GM12878 (cell line): ENCODE results near the gene HMGB4. TPM values are rescaled to one million over a fixed set of nuclear protein-coding genes. Genes with fewer than 3 reads are reported as not detected.
A peak's percentile ranks its signal among the peaks of the same experiment; 100 is the strongest.

Experiments
- ATAC-seq: fragments of 200-7000 bp; cut with Tn5 transposase; 3 replicates; pipeline ENCODE4 v1.9.1; 2020; ENCODE audit warnings: mild to moderate bottlenecking, moderate library complexity
- BruUV-seq: library from RNA; stranded (reverse); fragments of 400-500 nt; replicated peaks from 2 replicates; lab custom pipeline; 2021; lab: Mats Ljungman, UMichigan
- CTCF ChIA-PET: fragments of 300-600 bp; sonication (Branson Sonifier 250); formaldehyde crosslinking; extraction: SDS; loops from one replicate; lab custom pipeline; 2021; ENCODE audit warnings: inconsistent platforms; lab: Yijun Ruan, JAX
- POLR2A ChIA-PET: fragments of 350-600 bp; formaldehyde crosslinking; extraction: SDS; loops from one replicate; lab custom pipeline; 2021; ENCODE audit warnings: inconsistent platforms; lab: Charles Lee
- RAD21 ChIA-PET: fragments of 300-600 bp; sonication (Branson Sonifier 250); formaldehyde crosslinking; loops from one replicate; lab custom pipeline; 2023; ENCODE audit warnings: antibody characterized with exemption; ENCODE audit not compliant: unreplicated experiment; lab: Charles Lee
- SMC1A ChIA-PET: fragments of 300-600 bp; sonication (Branson Sonifier 250); formaldehyde crosslinking; loops from one replicate; lab custom pipeline; 2023; ENCODE audit not compliant: unreplicated experiment, uncharacterized antibody; lab: Charles Lee
- DNase-seq: peaks from one replicate; pipeline ENCODE4 v3.0.0-alpha.2; 2011; ENCODE audit warnings: low read depth, low spot score
- FAIRE-seq: peaks from 3 replicates; lab custom pipeline; 2011; peaks lifted over from hg19 to GRCh38; lab: Jason Lieb, UNC
- H2AFZ ChIP-seq: 2 replicates; pipeline ENCODE4 v1.6.0; 2011; ENCODE audit warnings: low read depth, low read length, control low read depth; ENCODE audit not compliant: control insufficient read depth
- H3K27ac ChIP-seq: 2 replicates; pipeline ENCODE4 v1.5.1; 2011; ENCODE audit warnings: control low read depth; ENCODE audit not compliant: control insufficient read depth, insufficient read depth
- H3K27me3 ChIP-seq, 2 experiments: replicated peaks in 1 of 2; 2 replicates each; pipeline versions ENCODE4 v1.6.0 to v1.6.1; 2011; ENCODE audit warnings: low read length in 1 of 2; ENCODE audit not compliant: control insufficient read depth in 2 of 2, insufficient read depth in 2 of 2
- H3K36me3 ChIP-seq, 2 experiments: 2 replicates each; pipeline ENCODE4 v1.5.1; 2011; ENCODE audit warnings: low read length in 1 of 2; ENCODE audit not compliant: control insufficient read depth in 2 of 2, insufficient read depth in 2 of 2
- H3K4me1 ChIP-seq: 2 replicates; pipeline ENCODE4 v1.6.1; 2011; ENCODE audit warnings: mild to moderate bottlenecking, low read length, moderate library complexity, mixed read lengths; ENCODE audit not compliant: control insufficient read depth, insufficient read depth
- H3K4me2 ChIP-seq: 2 replicates; pipeline ENCODE4 v1.6.0; 2011; ENCODE audit warnings: control low read depth; ENCODE audit not compliant: control insufficient read depth, insufficient read depth
- H3K4me3 ChIP-seq: fragments of 200-600 bp; sonication (generic); 2 replicates; pipeline ENCODE4 v1.5.1; 2016
- H3K79me2 ChIP-seq: 2 replicates; pipeline ENCODE4 v1.6.0; 2011; ENCODE audit warnings: low read length; ENCODE audit not compliant: control insufficient read depth, insufficient read depth
- H3K9ac ChIP-seq: 2 replicates; pipeline ENCODE4 v1.8.0; 2011; ENCODE audit warnings: low read length, control low read depth, mixed read lengths; ENCODE audit not compliant: control insufficient read depth, insufficient read depth
- H3K9me3 ChIP-seq: replicated peaks from 3 replicates; pipeline ENCODE4 v1.5.1; 2011; ENCODE audit warnings: mild to moderate bottlenecking, low read length; ENCODE audit not compliant: control insufficient read depth, insufficient read depth
- H4K20me1 ChIP-seq: 2 replicates; pipeline ENCODE4 v1.6.0; 2011; ENCODE audit not compliant: control insufficient read depth, insufficient read depth
- EZH2 ChIP-seq: IDR thresholded peaks from 2 replicates; pipeline ENCODE4 v1.6.1; 2012; ENCODE audit warnings: low read depth, mild to moderate bottlenecking, control low read depth, inconsistent platforms, low read length, borderline replicate concordance; ENCODE audit not compliant: control insufficient read depth
- GATAD2B ChIP-seq: fragments of 450-650 bp; conservative IDR thresholded peaks from 2 replicates; pipeline ENCODE4 v1.6.1; 2017; ENCODE audit warnings: low read depth, mild to moderate bottlenecking, moderate library complexity
- NFXL1 ChIP-seq: fragments of 450-650 bp; IDR thresholded peaks from 2 replicates; pipeline ENCODE4 v1.6.1; 2017; ENCODE audit warnings: antibody characterized with exemption, mild to moderate bottlenecking, borderline replicate concordance
- NFYB ChIP-seq: IDR thresholded peaks from 2 replicates; pipeline ENCODE4 v1.6.1; 2011; ENCODE audit warnings: low read depth, mild to moderate bottlenecking, low read length, improper control_type of control experiment, moderate library complexity; ENCODE audit not compliant: insufficient read depth
- NR2F1 ChIP-seq: fragments of 450-650 bp; conservative IDR thresholded peaks from 2 replicates; pipeline ENCODE4 v1.6.1; 2017; ENCODE audit warnings: mild to moderate bottlenecking
- RUNX3 ChIP-seq: IDR thresholded peaks from 2 replicates; pipeline ENCODE4 v1.6.1; 2012; ENCODE audit warnings: low read length, inconsistent platforms
- SMARCA5 ChIP-seq: fragments of 450-650 bp; IDR thresholded peaks from 2 replicates; pipeline ENCODE4 v1.6.1; 2017; ENCODE audit warnings: mild to moderate bottlenecking
- STAT1 ChIP-seq: fragments of 450-650 bp; conservative IDR thresholded peaks from 2 replicates; pipeline ENCODE4 v1.6.1; 2014; ENCODE audit warnings: antibody characterized with exemption, mild to moderate bottlenecking
- WGBS: methylation state at CpG from one replicate; pipeline ENCODE4 v1.1.6; 2016; ENCODE audit warnings: low lambda C conversion rate; ENCODE audit not compliant: insufficient replicate concordance, insufficient coverage; ENCODE audit errors: missing lambda C conversion rate; 5-methylcytosine and 5-hydroxymethylcytosine counted together
- in situ Hi-C: fragments of 300-500 bp; cut with MboI; formaldehyde crosslinking; loops from 9 replicates; pipeline ENCODE4 v1.14.3; 2018; ENCODE audit warnings: mixed read lengths
- intact Hi-C: fragments of 100-400 bp; cut with micrococcal nuclease; formaldehyde crosslinking; loops from one replicate; pipeline ENCODE4 v1.14.2; 2022; ENCODE audit not compliant: unreplicated experiment
- polyA plus RNA-seq, 11 experiments: library from polyadenylated mRNA; depleted of rRNA in 4 of 11; unstranded in 6 of 11; stranded (reverse) in 5 of 11; fragments of >200 nt; fragmentation: Nextera tagmentation in 4 of 11; fragmentation: Illumina TruSeq in 1 of 11; extraction: Ambion mirVana in 4 of 11; extraction: Trizol in 1 of 11; gene quantifications; 1 replicate in 1 of 11; 2 replicates in 10 of 11; pipeline versions ENCODE4 v1.2.1 to v1.2.3, GENCODE V29; 2011 to 2016; ENCODE audit warnings: inconsistent platforms in 2 of 11, missing spikeins in 2 of 11, low read depth in 1 of 11
- total RNA-seq, 4 experiments: library from RNA; depleted of rRNA in 3 of 4; stranded (reverse); fragments of >200 nt in 3 of 4; fragmentation: Illumina TruSeq in 1 of 4; extraction: Trizol in 1 of 4; gene quantifications; 2 replicates each; pipeline versions ENCODE4 v1.2.1 to v1.2.3, GENCODE V29; 2013 to 2021
- TF ChIP-seq, protein P1 (sequence below), 3 experiments: IDR thresholded peaks in 2 of 3; conservative IDR thresholded peaks in 1 of 3; 2 replicates each; pipeline ENCODE4 v1.5.1; 2011; ENCODE audit warnings: low read depth in 3 of 3, low read length in 3 of 3, mild to moderate bottlenecking in 3 of 3, control low read depth in 2 of 3, moderate library complexity in 2 of 3, inconsistent platforms in 1 of 3, mixed read lengths in 1 of 3; ENCODE audit not compliant: control insufficient read depth in 2 of 3, insufficient read depth in 1 of 3; ENCODE audit errors: extremely low read depth in 1 of 3
- TF ChIP-seq, protein P2 (sequence below): IDR thresholded peaks from 2 replicates; pipeline ENCODE4 v1.6.1; 2012; ENCODE audit warnings: low read depth, low read length, improper control_type of control experiment

The HMGB4 gene
- total and polyA plus RNA-seq, 10 of the 15 experiments (the other 5 are each of a cell fraction or from before 2014, with no cell fraction given), result not detected

DNA sequence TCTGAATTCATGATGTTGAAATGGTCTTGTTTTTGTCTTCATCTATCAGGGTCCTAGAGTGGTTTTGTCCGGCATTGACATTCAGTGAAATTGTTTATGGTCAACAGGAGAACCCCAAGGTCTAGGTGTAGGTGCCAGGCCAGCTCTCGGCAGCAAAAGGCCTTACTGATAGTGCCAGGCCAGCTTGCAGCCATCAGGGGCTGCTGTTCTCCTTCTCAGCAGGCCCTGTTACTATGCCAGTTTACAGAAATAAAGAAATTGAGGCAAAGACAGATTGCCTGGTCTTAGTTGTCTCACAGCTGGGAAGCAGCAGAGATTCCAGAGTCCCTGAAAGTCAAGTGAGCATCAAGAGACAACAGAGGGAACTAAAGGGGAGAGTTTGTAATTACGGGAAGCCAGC, 12.0 kb downstream of the HMGB4 start (continued):
- TF ChIP-seq, protein P1, sequence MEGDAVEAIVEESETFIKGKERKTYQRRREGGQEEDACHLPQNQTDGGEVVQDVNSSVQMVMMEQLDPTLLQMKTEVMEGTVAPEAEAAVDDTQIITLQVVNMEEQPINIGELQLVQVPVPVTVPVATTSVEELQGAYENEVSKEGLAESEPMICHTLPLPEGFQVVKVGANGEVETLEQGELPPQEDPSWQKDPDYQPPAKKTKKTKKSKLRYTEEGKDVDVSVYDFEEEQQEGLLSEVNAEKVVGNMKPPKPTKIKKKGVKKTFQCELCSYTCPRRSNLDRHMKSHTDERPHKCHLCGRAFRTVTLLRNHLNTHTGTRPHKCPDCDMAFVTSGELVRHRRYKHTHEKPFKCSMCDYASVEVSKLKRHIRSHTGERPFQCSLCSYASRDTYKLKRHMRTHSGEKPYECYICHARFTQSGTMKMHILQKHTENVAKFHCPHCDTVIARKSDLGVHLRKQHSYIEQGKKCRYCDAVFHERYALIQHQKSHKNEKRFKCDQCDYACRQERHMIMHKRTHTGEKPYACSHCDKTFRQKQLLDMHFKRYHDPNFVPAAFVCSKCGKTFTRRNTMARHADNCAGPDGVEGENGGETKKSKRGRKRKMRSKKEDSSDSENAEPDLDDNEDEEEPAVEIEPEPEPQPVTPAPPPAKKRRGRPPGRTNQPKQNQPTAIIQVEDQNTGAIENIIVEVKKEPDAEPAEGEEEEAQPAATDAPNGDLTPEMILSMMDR (IDR thresholded peaks at IDR 0.05 in 2 of 3, conservative IDR thresholded peaks at IDR 0.05 in 1 of 3; ENCODE audit: control insufficient read depth in 2 of 3, extremely low read depth in 1 of 3, insufficient read depth in 1 of 3, low read depth in 3 of 3, low read length in 3 of 3), result peak in 2 of 3 experiments; percentile 34 to 39; a peak in 3 of 6 replicates
- TF ChIP-seq SMARCA5, result no peak
- no peak for TF ChIP-seq RUNX3
- TF ChIP-seq, protein P2, sequence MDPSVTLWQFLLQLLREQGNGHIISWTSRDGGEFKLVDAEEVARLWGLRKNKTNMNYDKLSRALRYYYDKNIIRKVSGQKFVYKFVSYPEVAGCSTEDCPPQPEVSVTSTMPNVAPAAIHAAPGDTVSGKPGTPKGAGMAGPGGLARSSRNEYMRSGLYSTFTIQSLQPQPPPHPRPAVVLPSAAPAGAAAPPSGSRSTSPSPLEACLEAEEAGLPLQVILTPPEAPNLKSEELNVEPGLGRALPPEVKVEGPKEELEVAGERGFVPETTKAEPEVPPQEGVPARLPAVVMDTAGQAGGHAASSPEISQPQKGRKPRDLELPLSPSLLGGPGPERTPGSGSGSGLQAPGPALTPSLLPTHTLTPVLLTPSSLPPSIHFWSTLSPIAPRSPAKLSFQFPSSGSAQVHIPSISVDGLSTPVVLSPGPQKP, result no peak

DNA sequence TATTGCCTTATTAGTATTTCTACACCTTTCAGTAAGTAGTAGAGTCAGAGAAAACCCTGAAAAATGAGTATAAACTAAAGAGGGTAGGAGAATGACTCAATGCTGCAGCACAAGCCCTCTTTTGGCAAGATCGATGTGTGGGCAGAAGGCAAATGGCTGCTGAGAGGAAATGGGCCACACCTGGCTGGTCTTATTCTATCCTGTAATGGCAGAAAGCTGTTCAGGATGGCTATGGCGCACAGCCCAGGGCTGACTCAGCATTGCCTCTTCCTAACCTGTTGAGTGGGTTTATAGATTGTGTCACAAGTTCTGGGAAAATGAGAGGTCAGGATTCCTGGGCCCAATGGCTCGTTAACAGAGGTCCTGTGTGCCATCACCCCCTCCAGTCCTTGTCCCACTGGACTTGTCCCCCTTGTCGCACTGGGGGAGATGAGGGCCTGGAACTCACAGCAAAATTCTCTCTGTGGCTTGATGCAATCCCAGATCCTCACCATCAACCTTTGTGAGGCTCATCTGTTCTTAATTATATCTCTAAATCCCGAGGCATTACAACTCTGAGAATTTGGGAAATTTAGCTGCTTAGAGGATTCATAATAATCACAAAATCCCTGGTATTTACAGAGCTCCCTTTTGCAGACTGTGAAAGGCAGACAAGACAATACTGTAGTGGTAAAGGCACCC, 13.2 kb downstream of the HMGB4 start:
- Histone ChIP-seq H3K4me3 (no peak overlapping the region), H3K79me2 (no peaks in the 10 kb centered on the region), H3K27ac (no peak overlapping the region), H3K9ac (no peak overlapping the region), H2AFZ (no peak overlapping the region), H4K20me1 (no peaks in the 10 kb centered on the region), H3K27me3 (no peaks in the 10 kb centered on the region; a peak in 1 of 4 replicates), H3K4me2 (no peak overlapping the region), H3K4me1 (no peaks in the 10 kb centered on the region), H3K36me3 (no peaks in the 10 kb centered on the region), H3K9me3 (no peaks in the 10 kb centered on the region)
- BruUV-seq, result no TSS peak
- ChIA-PET SMC1A (interaction anchor here (1.1 kb wide), 1 partner anchor 583 kb away, joined by 3 read pairs; no protein-coding TSS in a partner anchor), POLR2A (no interaction called here), RAD21 (no interaction called here), CTCF (interaction anchor here (0.8 to 1.5 kb wide), 3 partner anchors 137 to 286 kb away, joined by 3 read pairs; no protein-coding TSS in a partner anchor)
- in situ Hi-C loops (no loop called here), intact Hi-C loops (no loop called here)
- ATAC-seq, result no peak
- FAIRE-seq, result no peak
- 9% methylated on average over 5 of the region's 5 CpGs for WGBS
- no peak for TF ChIP-seq NR2F1
- no peak for TF ChIP-seq NFXL1
- no peak for TF ChIP-seq GATAD2B
- TF ChIP-seq NFYB, result no peak
- TF ChIP-seq, protein P2, result no peak
- TF ChIP-seq EZH2, result no peak
- no peak for TF ChIP-seq STAT1
- no peak for DNase-seq
